IPS-15b (cell line): Measurements from ENCODE around the gene DNAJB4.

Experiments used
- H3K27me3 ChIP-seq: one replicate; pipeline ENCODE4 v1.6.1; 2013; ENCODE audit warnings: low read length; ENCODE audit not compliant: control insufficient read depth, insufficient read depth
- H3K36me3 ChIP-seq: one replicate; pipeline ENCODE4 v1.6.1; 2013; ENCODE audit warnings: low read length; ENCODE audit not compliant: control insufficient read depth, insufficient read depth
- H3K4me1 ChIP-seq: one replicate; pipeline ENCODE4 v1.6.1; 2013; ENCODE audit warnings: mild to moderate bottlenecking, low read length; ENCODE audit not compliant: control insufficient read depth, insufficient read depth
- H3K4me3 ChIP-seq: one replicate; pipeline ENCODE4 v1.5.1; 2013; ENCODE audit warnings: low read depth, low read length
- H3K9ac ChIP-seq: one replicate; pipeline ENCODE4 v1.6.1; 2013; ENCODE audit warnings: low read depth, mild to moderate bottlenecking, low read length
- H3K9me3 ChIP-seq: one replicate; pipeline ENCODE4 v1.6.1; 2013; ENCODE audit warnings: mild to moderate bottlenecking, low read length; ENCODE audit not compliant: control insufficient read depth, insufficient read depth

The DNAJB4 gene

DNA sequence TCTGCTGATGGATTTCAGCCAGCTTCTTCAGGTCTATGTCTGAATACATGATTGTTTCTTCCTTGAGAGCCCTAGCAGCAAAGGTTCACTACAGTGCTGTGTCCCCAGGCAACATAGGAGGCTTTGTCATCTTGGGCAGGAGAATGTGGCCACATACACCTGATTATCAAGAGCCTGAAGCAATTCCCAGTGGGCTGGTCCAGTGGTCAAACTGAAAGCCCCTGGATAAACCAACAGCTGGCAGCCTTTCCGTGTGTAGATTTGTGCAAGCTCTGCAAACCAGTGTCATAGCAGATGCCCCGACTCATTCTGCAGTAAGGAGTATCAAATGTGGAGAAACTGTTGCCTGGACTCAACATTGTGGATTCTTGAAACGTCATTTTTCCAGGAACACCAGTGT lies 38.7 kb downstream of the DNAJB4 start:
- Histone ChIP-seq H3K9ac (no peak overlapping the region), H3K9me3 (no peaks in the 10 kb centered on the region), H3K4me1 (peaks cover 5% of the 10 kb centered on the region), H3K4me3 (no peak overlapping the region), H3K27me3 (peaks cover 27% of the 10 kb centered on the region), H3K36me3 (no peaks in the 10 kb centered on the region)

DNA sequence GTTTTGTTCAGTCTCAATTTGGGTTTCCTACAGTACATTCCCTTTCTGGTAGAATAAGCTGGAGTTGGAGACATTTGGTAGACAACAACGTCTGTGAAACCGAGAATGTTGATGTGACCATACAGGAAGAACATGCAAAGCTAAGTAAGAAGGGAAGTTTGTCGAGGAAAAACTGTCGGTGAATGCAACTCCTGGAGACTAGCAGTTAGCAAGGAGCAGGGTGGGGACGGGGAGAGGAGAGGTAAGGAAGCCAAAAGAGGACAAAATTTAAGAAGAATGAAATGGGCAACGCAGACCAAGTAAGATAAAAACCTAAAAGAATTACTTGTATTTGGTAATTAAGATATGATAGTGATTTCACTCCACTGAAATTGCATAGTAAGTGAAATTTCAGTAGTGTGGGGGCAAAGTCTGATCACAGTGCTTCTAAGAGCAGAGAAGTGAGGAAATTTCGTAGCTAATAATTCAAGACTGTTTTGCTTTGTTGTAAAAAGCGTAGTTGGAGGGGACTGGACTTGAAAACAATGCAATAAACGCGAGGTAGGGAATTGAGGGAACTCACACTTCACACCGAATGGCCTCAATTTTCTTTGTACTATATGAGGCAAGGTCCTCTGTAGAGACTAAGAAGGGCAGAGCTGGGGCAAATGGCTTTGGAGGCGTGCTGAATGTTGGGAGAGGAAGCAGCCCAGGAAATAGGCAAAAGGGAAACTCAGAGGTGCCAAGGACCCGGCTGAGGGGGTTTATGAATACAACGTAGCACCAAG lies 40.2 kb downstream of the DNAJB4 start:
- peak overlapping the region; percentile 58 for H3K9ac ChIP-seq
- H3K36me3 ChIP-seq, result no peaks in the 10 kb centered on the region
- H3K9me3 ChIP-seq, result no peaks in the 10 kb centered on the region
- peaks cover 27% of the 10 kb centered on the region for H3K27me3 ChIP-seq
- peaks cover 5% of the 10 kb centered on the region for H3K4me1 ChIP-seq
- peak overlapping the region; percentile 77 for H3K4me3 ChIP-seq

DNA sequence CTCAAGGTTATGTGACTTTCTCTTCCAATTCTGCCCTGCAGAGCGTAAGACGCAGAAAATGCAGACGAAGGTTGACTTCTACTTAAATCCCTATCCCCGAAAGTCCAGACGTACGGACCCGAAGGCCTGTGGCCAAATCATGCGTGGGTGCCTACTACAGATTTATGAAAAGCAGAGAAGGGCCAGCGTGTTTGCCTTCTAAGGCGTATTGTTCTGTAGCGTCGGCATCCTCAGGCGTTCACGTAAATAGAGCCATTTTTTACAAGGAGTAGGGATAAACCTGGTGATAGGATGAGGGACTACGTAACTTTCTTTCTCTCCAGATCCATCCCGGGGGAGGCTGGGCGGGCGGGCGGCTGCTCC lies 40.8 kb downstream of the DNAJB4 start:
- Histone ChIP-seq H3K4me3 (peak overlapping the region; percentile 77), H3K36me3 (no peaks in the 10 kb centered on the region), H3K9ac (peak overlapping the region; percentile 71), H3K9me3 (no peaks in the 10 kb centered on the region), H3K27me3 (peaks cover 27% of the 10 kb centered on the region), H3K4me1 (peaks cover 5% of the 10 kb centered on the region)

DNA sequence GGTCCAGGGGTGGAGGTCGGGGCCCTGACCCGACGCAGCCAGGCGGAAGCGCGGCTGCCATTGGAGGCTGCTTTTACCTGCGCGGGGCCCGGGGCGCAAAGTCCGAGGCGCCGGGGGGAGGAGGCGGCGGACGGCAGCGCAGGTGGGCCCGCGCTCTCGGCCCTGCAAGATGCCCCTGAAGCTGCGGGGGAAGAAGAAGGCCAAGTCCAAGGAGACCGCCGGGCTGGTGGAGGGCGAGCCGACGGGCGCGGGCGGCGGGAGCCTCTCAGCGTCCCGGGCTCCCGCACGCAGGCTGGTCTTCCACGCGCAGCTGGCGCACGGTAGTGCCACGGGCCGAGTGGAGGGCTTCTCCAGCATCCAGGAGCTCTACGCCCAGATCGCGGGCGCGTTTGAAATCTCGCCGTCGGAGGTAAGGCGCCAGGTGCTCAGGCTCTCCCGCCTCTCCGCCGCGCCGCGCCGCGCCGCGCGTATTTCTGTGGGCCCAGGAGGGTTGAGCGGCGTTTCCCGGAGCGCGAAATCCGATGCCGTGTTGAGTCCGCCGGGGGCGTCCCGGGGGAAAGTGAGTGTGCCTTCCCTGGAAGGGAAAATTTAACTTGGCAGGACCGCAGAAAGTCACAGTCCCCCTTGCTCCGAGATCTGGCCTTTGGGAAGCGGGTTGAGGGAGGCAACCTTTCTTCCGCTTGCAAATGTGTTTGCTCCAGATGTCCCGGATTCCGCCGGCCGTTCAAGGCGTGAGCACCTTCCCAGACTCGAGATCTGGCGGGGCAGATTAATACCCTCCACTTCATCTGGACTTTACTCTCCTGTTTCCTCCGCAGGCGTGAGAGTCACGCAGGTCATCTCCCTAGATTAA lies 41.4 kb downstream of the DNAJB4 start, which contains the start of gene GIPC2:
GIPC2 (plus strand) TSS at position 41 of the 853 bp plus-strand sequence; CDS start at position 170, 129 bp downstream.
- Histone ChIP-seq H3K9ac (peak within 1 kb of the TSS; percentile 71), H3K4me1 (peaks cover 5% of the 10 kb centered on the region), H3K27me3 (peaks cover 27% of the 10 kb centered on the region), H3K36me3 (no peaks in the 10 kb centered on the region), H3K9me3 (no peaks in the 10 kb centered on the region), H3K4me3 (peak within 1 kb of the TSS; percentile 77)

DNA sequence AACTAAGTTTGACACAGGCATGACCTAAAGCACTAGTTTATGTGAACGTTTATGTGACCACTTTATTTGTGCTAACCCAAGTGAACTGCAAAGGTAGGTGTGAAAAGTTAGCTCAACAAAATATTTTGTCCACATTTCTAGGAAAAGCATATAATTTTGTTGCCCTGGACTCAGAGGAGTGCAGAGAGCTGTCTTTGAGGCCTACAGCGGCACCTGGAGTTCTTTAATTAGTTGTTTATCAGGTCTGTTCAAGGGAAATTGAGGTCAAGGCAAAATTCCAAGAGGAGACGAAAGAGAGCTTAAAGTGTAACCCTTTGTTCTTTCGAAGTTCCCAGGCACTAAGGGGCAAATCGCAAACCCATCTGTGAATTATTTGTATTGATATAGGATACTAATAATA lies 42.4 kb downstream of the DNAJB4 start:
- Histone ChIP-seq H3K9me3 (no peaks in the 10 kb centered on the region), H3K9ac (no peak overlapping the region), H3K4me3 (no peak overlapping the region), H3K4me1 (peaks cover 5% of the 10 kb centered on the region), H3K27me3 (peaks cover 27% of the 10 kb centered on the region), H3K36me3 (no peaks in the 10 kb centered on the region)

DNA sequence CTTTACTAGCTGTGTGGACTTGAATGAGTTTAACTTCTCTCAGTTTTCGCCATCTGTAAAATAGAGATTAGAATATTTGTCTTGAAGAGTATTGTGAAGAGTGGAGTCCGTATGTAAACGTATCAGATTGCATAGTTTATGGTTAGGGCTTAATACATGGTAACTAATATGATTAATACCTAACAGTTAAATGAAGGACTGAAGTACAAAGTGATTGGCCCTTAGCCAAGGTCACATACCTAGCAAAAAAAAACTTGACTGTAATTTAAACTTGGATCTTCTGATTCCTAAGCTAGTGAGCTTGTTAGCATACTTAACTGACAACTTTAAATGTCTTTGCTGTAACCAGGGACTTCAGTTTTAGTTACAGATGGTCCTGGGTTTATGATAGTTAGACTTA lies 42.9 kb downstream of the DNAJB4 start:
- no peaks in the 10 kb centered on the region for H3K36me3 ChIP-seq
- H3K4me3 ChIP-seq, result no peak overlapping the region
- no peak overlapping the region for H3K9ac ChIP-seq
- peaks cover 27% of the 10 kb centered on the region for H3K27me3 ChIP-seq
- H3K4me1 ChIP-seq, result peaks cover 5% of the 10 kb centered on the region
- H3K9me3 ChIP-seq, result no peaks in the 10 kb centered on the region

DNA sequence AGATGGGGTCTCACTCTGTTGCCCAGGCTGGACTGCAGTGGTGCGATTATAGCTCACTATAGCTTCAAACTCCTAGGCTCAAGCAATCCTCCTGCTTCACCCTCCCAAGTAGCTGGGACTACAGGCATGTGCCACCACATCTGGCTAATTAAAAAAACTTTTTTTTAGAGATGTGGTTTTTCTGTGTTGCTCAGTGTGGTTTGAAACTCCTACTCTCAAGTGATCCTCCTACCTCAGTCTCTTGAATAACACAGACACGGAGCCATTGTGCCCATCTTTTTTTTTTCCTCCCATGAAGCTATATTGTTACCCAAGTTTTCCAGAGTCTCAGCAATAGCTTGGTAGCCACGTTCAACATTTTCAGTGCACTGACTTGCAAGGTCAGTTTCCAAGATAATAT lies 43.7 kb downstream of the DNAJB4 start:
- Histone ChIP-seq H3K4me3 (no peak overlapping the region), H3K36me3 (no peaks in the 10 kb centered on the region), H3K9me3 (no peaks in the 10 kb centered on the region), H3K4me1 (peaks cover 5% of the 10 kb centered on the region), H3K27me3 (peaks cover 26% of the 10 kb centered on the region), H3K9ac (no peak overlapping the region)

DNA sequence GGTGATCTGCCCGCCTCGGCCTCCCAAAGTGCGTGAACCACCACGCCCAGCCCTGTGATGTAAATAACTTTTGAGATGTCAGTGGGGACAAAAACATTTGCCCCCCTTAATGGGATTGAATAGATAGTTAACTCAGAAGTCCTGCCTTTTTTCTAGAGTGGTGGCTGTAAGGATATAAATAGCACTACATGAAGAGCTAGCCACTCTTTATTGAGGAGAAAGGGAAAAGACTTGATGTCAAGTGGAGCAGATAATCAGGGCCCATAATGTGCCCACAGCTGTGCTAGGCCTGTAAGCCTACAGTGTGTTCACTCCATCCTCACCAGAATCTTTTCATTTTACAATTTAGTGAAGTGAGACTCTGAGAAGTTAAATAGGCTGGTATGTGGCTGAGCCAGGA lies 44.7 kb downstream of the DNAJB4 start:
- Histone ChIP-seq H3K4me3 (no peak overlapping the region), H3K36me3 (no peaks in the 10 kb centered on the region), H3K9ac (no peak overlapping the region), H3K4me1 (peaks cover 5% of the 10 kb centered on the region), H3K27me3 (peaks cover 24% of the 10 kb centered on the region), H3K9me3 (no peaks in the 10 kb centered on the region)

DNA sequence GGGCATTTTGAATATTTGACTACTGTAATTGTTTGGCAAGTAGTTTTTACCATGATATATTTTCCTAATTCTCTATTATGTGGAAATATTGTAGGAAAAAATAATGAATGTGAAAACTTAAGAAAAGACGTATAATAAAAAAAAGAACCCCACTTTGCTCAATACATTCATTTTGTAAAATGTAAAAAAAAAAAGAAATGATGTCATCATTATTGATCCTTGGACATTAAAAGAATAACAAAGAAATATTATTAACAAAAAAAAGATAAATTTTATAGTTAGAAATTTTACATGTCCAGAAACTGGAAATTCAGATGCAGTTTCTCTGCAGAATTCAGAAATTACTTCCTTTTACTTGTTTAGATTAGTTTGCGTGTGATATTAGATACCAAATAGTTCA lies 46.3 kb downstream of the DNAJB4 start:
- no peaks in the 10 kb centered on the region for H3K36me3 ChIP-seq
- no peak overlapping the region for H3K9ac ChIP-seq
- H3K9me3 ChIP-seq, result no peaks in the 10 kb centered on the region
- H3K27me3 ChIP-seq, result peaks cover 11% of the 10 kb centered on the region
- H3K4me1 ChIP-seq, result no peaks in the 10 kb centered on the region
- H3K4me3 ChIP-seq, result no peak overlapping the region

DNA sequence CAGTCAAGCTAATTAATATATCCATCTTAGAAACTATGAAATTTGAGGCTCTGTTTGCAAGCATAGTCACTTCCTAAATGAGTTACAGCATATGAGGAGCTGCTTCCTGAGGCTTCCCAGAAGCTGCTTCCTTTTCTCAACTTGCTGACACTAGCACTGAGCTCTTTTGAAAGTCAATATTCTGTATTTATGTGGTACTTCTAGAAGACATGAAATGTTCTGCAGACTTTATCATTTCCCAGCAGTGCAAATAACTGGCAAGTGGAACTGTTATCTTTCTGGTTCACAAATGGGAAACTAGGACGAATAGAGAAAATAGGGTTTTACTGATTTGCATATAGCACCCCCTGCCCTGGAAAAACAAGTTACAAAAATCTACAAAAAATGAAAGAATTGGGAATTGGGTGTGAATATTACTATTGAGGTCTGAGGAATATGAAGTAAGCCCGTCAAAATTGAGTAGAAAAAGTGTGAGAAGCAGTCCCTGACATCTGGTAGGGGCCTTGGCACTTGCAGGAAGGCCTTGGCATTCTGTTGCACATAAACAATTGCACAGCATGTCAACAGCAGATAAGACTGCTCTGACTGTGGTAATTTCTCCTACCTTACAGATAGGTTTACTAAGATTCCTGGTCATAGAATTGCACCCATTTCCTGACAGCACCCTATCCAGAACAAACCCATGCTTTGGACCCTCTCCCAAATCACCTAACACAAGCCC lies 48.1 kb downstream of the DNAJB4 start:
- Histone ChIP-seq H3K9me3 (no peaks in the 10 kb centered on the region), H3K9ac (no peak overlapping the region), H3K4me1 (no peaks in the 10 kb centered on the region), H3K36me3 (no peaks in the 10 kb centered on the region), H3K27me3 (no peaks in the 10 kb centered on the region), H3K4me3 (no peak overlapping the region)

DNA sequence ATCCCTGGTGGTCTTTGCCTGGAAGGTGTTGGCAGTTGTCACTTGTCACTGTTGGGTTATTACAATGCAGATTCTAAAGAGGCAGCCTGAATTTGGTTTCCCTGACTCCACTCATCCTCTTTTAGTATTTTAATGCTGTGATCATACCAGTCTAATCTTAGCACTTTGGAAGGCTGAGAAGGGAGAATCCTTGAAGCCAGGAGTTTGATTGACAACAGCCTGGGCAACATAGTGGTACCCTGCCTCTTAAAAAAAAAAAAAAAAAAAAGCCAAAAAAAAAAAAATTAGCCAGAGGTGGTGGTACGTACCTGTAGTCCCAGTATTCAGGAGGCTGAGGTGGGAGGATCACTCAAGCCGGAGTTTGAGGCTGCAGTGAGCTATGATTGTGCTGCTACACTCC lies 48.8 kb downstream of the DNAJB4 start:
- no peaks in the 10 kb centered on the region for H3K36me3 ChIP-seq
- no peak overlapping the region for H3K4me3 ChIP-seq
- H3K4me1 ChIP-seq, result no peaks in the 10 kb centered on the region
- no peaks in the 10 kb centered on the region for H3K9me3 ChIP-seq
- H3K9ac ChIP-seq, result no peak overlapping the region
- H3K27me3 ChIP-seq, result no peaks in the 10 kb centered on the region
